ENCODE measurements around the gene OR51Q1.

Gene OR51Q1

GRCh38 chr11:5449023-5449422, 27.1 kb downstream of the OR51Q1 start, which contains the start of gene OR51I2:
Gene OR51I2, plus strand, starts transcription at chr11:5449323. Its CDS starts 4,166 bp downstream, at chr11:5453489.
- no peaks in the 10 kb centered on the region for H3K9me3 Mint-ChIP-seq
- H3K27ac Mint-ChIP-seq, result no peak within 1 kb of the TSS
- no peaks in the 10 kb centered on the region for H3K4me1 Mint-ChIP-seq
- TF ChIP-seq CTCF (IDR thresholded peaks at IDR 0.05; ENCODE audit: unreplicated experiment in 3 of 3), result no peak
- H3K4me3 Mint-ChIP-seq, result no peak within 1 kb of the TSS
- H3K27me3 Mint-ChIP-seq (ENCODE audit: low read depth), result no peaks in the 10 kb centered on the region
- H3K36me3 Mint-ChIP-seq (ENCODE audit: low read depth), result no peaks in the 10 kb centered on the region

DNA sequence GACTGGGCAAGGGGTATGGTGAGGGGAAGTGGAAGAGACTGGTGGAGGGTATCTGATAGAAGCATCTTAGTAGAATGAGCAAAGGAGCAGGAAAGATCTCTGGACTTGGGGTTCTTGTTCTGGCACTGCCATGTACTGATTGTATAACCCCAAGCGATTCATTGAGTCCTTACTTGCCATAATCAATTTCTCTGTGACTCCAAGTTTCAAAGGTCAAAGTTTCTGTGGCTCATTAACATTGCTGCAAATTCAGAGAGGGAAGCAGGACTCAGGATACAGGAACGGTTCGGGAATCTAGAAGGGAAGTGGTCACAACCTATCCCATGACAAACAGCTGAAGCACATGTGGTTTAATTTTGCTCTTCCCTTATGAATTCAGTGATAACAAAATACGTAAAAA, 27.5 kb downstream of the OR51Q1 start:
- TF ChIP-seq CTCF (IDR thresholded peaks at IDR 0.05; ENCODE audit: unreplicated experiment in 3 of 3), result no peak
- no peaks in the 10 kb centered on the region for H3K9me3 Mint-ChIP-seq

GRCh38 chr11:5460983-5461621, 39.2 kb downstream of the OR51Q1 start:
- Mint-ChIP-seq H3K4me1 (no peaks in the 10 kb centered on the region), H3K27ac (no peak overlapping the region), H3K4me3 (no peak overlapping the region), H3K36me3 (ENCODE audit: low read depth) (no peaks in the 10 kb centered on the region), H3K27me3 (ENCODE audit: low read depth) (no peaks in the 10 kb centered on the region), H3K9me3 (no peaks in the 10 kb centered on the region)
- no peak for TF ChIP-seq CTCF (IDR thresholded peaks at IDR 0.05; ENCODE audit: unreplicated experiment in 3 of 3)

More for the DNA sequence above, 27.5 kb downstream of the OR51Q1 start:
- Mint-ChIP-seq H3K27me3 (ENCODE audit: low read depth) (no peaks in the 10 kb centered on the region), H3K36me3 (ENCODE audit: low read depth) (no peaks in the 10 kb centered on the region), H3K4me3 (no peak overlapping the region), H3K4me1 (no peaks in the 10 kb centered on the region), H3K27ac (no peak overlapping the region)

DNA sequence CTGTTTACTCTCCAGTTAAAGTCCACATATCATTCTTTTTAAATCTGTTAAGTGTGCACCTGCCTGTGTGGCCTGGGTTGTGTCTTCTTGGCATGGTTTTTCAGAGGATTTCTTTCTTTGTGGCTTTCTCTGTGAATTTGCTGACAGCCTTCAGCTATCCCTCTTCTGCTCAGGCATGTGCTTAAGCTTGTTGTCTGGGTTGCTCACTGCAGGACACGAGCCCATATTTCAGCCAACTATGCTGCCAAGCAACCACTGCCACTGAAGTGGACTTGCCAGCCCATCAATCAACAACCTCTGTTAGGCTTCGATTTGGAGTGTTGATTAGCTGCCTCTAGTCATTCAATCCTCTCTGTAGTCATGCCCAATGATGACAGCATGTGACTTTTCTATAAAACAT, 45.6 kb downstream of the OR51Q1 start:
- H3K36me3 Mint-ChIP-seq (ENCODE audit: low read depth), result no peaks in the 10 kb centered on the region
- TF ChIP-seq CTCF (IDR thresholded peaks at IDR 0.05; ENCODE audit: unreplicated experiment in 3 of 3), result no peak
- no peak overlapping the region for H3K27ac Mint-ChIP-seq
- no peaks in the 10 kb centered on the region for H3K27me3 Mint-ChIP-seq (ENCODE audit: low read depth)
- no peak overlapping the region for H3K4me3 Mint-ChIP-seq
- no peaks in the 10 kb centered on the region for H3K4me1 Mint-ChIP-seq
- H3K9me3 Mint-ChIP-seq, result peaks cover 3% of the 10 kb centered on the region
